ENCODE measurements around the gene CLDN1.

GRCh38 chr3:190261740-190262139 lies 60.5 kb downstream of the CLDN1 start:
- TF ChIP-seq CTCF (IDR thresholded peaks at IDR 0.05) (no peak), POLR2A (IDR thresholded peaks at IDR 0.05) (no peak)

All from right lobe of liver (tissue), 4 donors.